ENCODE measurements around the gene YTHDC1. TPM values are rescaled to one million over a fixed set of nuclear protein-coding genes. Genes with fewer than 3 reads are reported as not detected.

The YTHDC1 gene
- total RNA-seq, 1 donor from 2014 or later: 46.2 TPM

GRCh38 chr4:68358988-68359387, 9.1 kb upstream of the YTHDC1 start:
- no peak for DNase-seq
- intact Hi-C loops (cut with micrococcal nuclease): no loop called here
- TF ChIP-seq CTCF (IDR thresholded peaks at IDR 0.05; ENCODE audit: borderline replicate concordance): no peak
- no peak overlapping the region for H3K27ac ChIP-seq (replicated peaks)
- H3K4me1 ChIP-seq: no peaks in the 10 kb centered on the region
- no peaks in the 10 kb centered on the region for H3K9me3 ChIP-seq (replicated peaks)
- H3K36me3 ChIP-seq: no peaks in the 10 kb centered on the region
- no peak overlapping the region for H3K4me3 ChIP-seq
- no peaks in the 10 kb centered on the region for H3K27me3 ChIP-seq (ENCODE audit: low read depth)

- no peak for DNase-seq
- TF ChIP-seq CTCF (IDR thresholded peaks at IDR 0.05; ENCODE audit: borderline replicate concordance): no peak
- Histone ChIP-seq H3K4me1 (peaks cover 17% of the 10 kb centered on the region), H3K27ac (replicated peaks) (no peak overlapping the region), H3K4me3 (no peak overlapping the region), H3K36me3 (no peaks in the 10 kb centered on the region), H3K27me3 (ENCODE audit: low read depth) (no peaks in the 10 kb centered on the region), H3K9me3 (replicated peaks) (no peaks in the 10 kb centered on the region)
- intact Hi-C loops (cut with micrococcal nuclease): no loop called here
Measured at GRCh38 chr4:68352791-68353190, 2.9 kb upstream of the YTHDC1 start.

- no peak for TF ChIP-seq CTCF (IDR thresholded peaks at IDR 0.05; ENCODE audit: borderline replicate concordance)
- no peaks in the 10 kb centered on the region for H3K9me3 ChIP-seq (replicated peaks)
- peaks cover 53% of the 10 kb centered on the region for H3K4me1 ChIP-seq
- H3K36me3 ChIP-seq: no peaks in the 10 kb centered on the region
- H3K27ac ChIP-seq (replicated peaks): peak overlapping the region; percentile 97
- H3K27me3 ChIP-seq (ENCODE audit: low read depth): no peaks in the 10 kb centered on the region
- H3K4me3 ChIP-seq: peak overlapping the region; percentile 94
- no peak for DNase-seq
- intact Hi-C loops (cut with micrococcal nuclease): no loop called here
Measured at GRCh38 chr4:68349279-68349648, 626 bp downstream of the YTHDC1 start.

GRCh38 chr4:68348577-68348976, 1.3 kb downstream of the YTHDC1 start:
- H3K27ac ChIP-seq (replicated peaks): peak overlapping the region; percentile 97

GRCh38 chr4:68347845-68348244, 2.0 kb downstream of the YTHDC1 start:
- no peaks in the 10 kb centered on the region for H3K36me3 ChIP-seq
- H3K9me3 ChIP-seq (replicated peaks): no peaks in the 10 kb centered on the region
- TF ChIP-seq CTCF (IDR thresholded peaks at IDR 0.05; ENCODE audit: borderline replicate concordance): no peak
- peak overlapping the region; percentile 94 for H3K4me3 ChIP-seq
- H3K27ac ChIP-seq (replicated peaks): no peak overlapping the region
- H3K4me1 ChIP-seq: peaks cover 67% of the 10 kb centered on the region
- intact Hi-C loops (cut with micrococcal nuclease): no loop called here
- no peaks in the 10 kb centered on the region for H3K27me3 ChIP-seq (ENCODE audit: low read depth)
- no peak for DNase-seq

More at GRCh38 chr4:68348577-68348976, 1.3 kb downstream of the YTHDC1 start:
- Histone ChIP-seq H3K9me3 (replicated peaks) (no peaks in the 10 kb centered on the region), H3K27me3 (ENCODE audit: low read depth) (no peaks in the 10 kb centered on the region), H3K4me1 (peaks cover 59% of the 10 kb centered on the region), H3K4me3 (peak overlapping the region; percentile 94), H3K36me3 (no peaks in the 10 kb centered on the region)
- DNase-seq: no peak
- intact Hi-C loops (cut with micrococcal nuclease): no loop called here
- no peak for TF ChIP-seq CTCF (IDR thresholded peaks at IDR 0.05; ENCODE audit: borderline replicate concordance)

GRCh38 chr4:68346461-68346860, 3.4 kb downstream of the YTHDC1 start:
- no peak for TF ChIP-seq CTCF (IDR thresholded peaks at IDR 0.05; ENCODE audit: borderline replicate concordance)
- Histone ChIP-seq H3K27me3 (ENCODE audit: low read depth) (no peaks in the 10 kb centered on the region), H3K27ac (replicated peaks) (no peak overlapping the region), H3K4me1 (peaks cover 81% of the 10 kb centered on the region), H3K4me3 (peak overlapping the region; percentile 94), H3K9me3 (replicated peaks) (no peaks in the 10 kb centered on the region), H3K36me3 (no peaks in the 10 kb centered on the region)
- DNase-seq: no peak
- intact Hi-C loops (cut with micrococcal nuclease): no loop called here

Data from left ventricle myocardium inferior (tissue), 1 donor.